Measurements from ENCODE around the gene SEC22C. TPM values are rescaled to one million over a fixed set of nuclear protein-coding genes. Genes with fewer than 3 reads are reported as not detected.

The SEC22C gene, protein sequence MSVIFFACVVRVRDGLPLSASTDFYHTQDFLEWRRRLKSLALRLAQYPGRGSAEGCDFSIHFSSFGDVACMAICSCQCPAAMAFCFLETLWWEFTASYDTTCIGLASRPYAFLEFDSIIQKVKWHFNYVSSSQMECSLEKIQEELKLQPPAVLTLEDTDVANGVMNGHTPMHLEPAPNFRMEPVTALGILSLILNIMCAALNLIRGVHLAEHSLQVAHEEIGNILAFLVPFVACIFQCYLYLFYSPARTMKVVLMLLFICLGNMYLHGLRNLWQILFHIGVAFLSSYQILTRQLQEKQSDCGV
- 26.6 to 31.7 TPM (median 31.4 TPM) in 5 replicates for total RNA-seq (2022; extraction: Qiagen RNA extraction; ENCODE audit: low read depth)

GRCh38 chr3:42581709-42582473, at the start of gene SEC22C:
Gene SEC22C, minus strand, starts transcription at chr3:42581967. Its CDS starts 12,921 bp downstream, at chr3:42569046.

GRCh38 chr3:42600111-42600957, 18.6 kb upstream of the SEC22C start, which contains the start of gene NKTR:
Gene NKTR, plus strand, starts transcription at chr3:42600686. Its CDS starts 321 bp downstream, at chr3:42601007.

GRCh38 chr3:42502429-42503250, 79.1 kb downstream of the SEC22C start, which contains the start of gene VIPR1:
Gene VIPR1, plus strand, starts transcription at chr3:42502643. Its CDS starts 93 bp downstream, at chr3:42502736.

Other genes starting within 250 kb of the SEC22C start
- gene LYZL4, start 171.4 kb downstream of the SEC22C start, total RNA-seq (2022; extraction: Qiagen RNA extraction; ENCODE audit: low read depth), result not detected in 5 replicates
- 0.47 to 1.0 TPM (median 0.68 TPM) in 5 replicates for gene VIPR1, start 79.3 kb downstream of the SEC22C start, total RNA-seq (2022; extraction: Qiagen RNA extraction; ENCODE audit: low read depth)
- 13.3 to 21.4 TPM (median 17.4 TPM) in 5 replicates for gene SS18L2, start 8.9 kb upstream of the SEC22C start, total RNA-seq (2022; extraction: Qiagen RNA extraction; ENCODE audit: low read depth)
- 8.3 to 13.5 TPM (median 11.7 TPM) in 5 replicates for gene NKTR, start 18.7 kb upstream of the SEC22C start, total RNA-seq (2022; extraction: Qiagen RNA extraction; ENCODE audit: low read depth)
- gene ZBTB47, start 71.7 kb upstream of the SEC22C start, total RNA-seq (2022; extraction: Qiagen RNA extraction; ENCODE audit: low read depth), result 4.9 to 7.6 TPM (median 6.1 TPM) in 5 replicates
- gene KLHL40, start 103.6 kb upstream of the SEC22C start, total RNA-seq (2022; extraction: Qiagen RNA extraction; ENCODE audit: low read depth), result not detected in 5 replicates
- not detected in 5 replicates for gene HHATL, start 120.8 kb upstream of the SEC22C start, total RNA-seq (2022; extraction: Qiagen RNA extraction; ENCODE audit: low read depth)
- 0.33 to 0.60 TPM (median 0.36 TPM) in 5 replicates for gene CCDC13, start 191.3 kb upstream of the SEC22C start, total RNA-seq (2022; extraction: Qiagen RNA extraction; ENCODE audit: low read depth)
- gene HIGD1A, start 222.5 kb upstream of the SEC22C start, total RNA-seq (2022; extraction: Qiagen RNA extraction; ENCODE audit: low read depth), result 48.4 to 125 TPM (median 69.4 TPM) in 5 replicates
- 0.18 to 0.23 TPM in 2 of 5 replicates, not detected in the others for gene ACKR2, start 227.5 kb upstream of the SEC22C start, total RNA-seq (2022; extraction: Qiagen RNA extraction; ENCODE audit: low read depth)